Stimulated activated CD4-positive, alpha-beta T cell treated with anti-CD3 and anti-CD28 coated beads, Interleukin-4, amount 100 ng/mL, for 1 hour (primary cell): ENCODE measurements around the gene APBB2.
"Not testable (repeated sequence)": the region's sequence is repeated elsewhere in the genome, so short reads cannot be mapped to it uniquely, and the experiment has no call there.

ENCODE experiments used
- DNase-seq: peaks from one replicate; pipeline ENCODE4 v3.0.0-alpha.2; 2020

Gene APBB2

DNA sequence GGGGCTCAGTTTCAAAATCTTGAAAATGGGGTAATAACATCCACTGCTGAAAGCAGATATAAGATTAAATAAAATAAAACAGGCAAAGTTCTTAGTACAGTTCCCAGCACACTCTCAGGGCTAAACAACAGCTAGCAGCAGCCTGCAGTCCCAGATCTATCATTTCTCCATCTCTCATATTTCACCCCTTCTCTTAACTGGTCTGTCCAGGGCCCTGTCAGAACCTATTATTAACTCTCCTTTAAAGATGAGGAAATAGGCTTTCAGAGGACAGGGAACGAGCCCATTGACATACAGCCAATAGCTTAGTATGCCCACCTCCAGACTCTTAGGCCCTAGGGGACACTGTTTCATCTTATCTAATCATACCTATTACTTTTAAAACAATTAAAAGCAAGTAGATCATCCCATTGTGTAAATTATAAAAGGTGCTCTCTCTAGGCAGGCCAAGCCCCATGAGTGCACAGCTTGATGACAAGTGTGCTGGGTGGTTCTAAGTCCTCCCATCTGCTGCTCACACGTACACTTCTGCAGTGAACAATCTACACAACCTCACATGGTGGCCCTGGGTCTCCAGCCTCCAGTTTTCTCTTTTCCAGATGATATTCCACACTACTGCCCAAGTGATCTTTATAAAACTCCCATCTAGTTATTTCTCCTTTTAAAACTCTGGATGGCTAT, 119.0 kb downstream of the APBB2 start:
- no peak for DNase-seq

DNA sequence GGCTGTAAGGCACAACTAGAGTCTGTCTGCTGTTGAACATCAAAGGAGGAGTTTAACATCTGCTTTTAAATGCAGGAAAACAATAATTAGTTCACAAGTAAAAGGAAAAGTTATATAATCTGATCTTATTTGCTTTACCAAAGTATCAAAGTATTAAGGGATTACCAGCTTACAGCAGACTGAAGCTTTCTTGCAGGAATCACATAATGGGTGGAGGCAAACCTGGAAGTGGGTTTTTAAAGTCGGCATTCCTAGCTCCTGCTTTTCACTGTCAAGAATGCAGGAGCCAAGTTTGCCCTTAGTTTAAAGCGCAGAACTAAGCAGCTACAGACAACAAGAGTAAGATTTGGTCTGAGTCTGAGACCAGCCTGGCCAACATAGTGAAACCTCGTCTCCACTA, 122.2 kb downstream of the APBB2 start:
- DNase-seq: no peak

DNA sequence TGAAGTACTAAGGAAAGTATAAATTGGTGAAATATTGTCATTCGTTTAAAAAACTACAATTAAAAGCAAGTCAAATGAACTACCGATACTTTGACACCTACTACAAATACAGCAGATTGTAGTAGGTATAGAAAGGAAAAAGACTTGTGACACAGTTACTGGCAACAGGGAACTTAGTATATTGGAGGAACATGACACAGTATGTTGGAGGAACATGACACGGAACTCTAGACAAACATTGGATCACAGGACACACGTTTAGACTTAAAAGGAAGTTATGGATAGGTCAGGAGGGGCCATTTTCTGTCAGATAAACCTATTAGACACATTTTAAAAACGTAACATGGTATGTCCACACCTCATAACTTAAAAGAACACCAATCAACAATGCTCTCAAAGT, 132.5 kb downstream of the APBB2 start:
- no peak for DNase-seq

DNA sequence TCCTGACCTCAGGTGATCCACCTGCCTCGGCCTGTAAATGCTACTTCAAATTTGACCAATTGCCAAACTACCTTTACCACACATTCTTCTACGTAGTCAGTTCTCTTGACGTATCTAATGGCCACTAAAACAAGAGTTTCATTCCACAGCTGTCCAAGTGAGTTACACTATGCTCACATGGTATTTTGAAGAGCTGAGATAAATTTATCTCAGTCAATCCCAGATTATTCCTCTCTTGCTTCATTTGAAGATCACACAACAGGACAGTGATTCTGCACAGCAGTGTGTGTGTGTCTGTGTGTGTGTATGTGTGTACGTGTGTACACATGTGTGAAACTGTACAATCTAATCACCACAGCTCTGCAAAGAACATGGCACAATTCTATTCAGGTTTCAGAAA, 133.4 kb downstream of the APBB2 start:
- no peak for DNase-seq

DNA sequence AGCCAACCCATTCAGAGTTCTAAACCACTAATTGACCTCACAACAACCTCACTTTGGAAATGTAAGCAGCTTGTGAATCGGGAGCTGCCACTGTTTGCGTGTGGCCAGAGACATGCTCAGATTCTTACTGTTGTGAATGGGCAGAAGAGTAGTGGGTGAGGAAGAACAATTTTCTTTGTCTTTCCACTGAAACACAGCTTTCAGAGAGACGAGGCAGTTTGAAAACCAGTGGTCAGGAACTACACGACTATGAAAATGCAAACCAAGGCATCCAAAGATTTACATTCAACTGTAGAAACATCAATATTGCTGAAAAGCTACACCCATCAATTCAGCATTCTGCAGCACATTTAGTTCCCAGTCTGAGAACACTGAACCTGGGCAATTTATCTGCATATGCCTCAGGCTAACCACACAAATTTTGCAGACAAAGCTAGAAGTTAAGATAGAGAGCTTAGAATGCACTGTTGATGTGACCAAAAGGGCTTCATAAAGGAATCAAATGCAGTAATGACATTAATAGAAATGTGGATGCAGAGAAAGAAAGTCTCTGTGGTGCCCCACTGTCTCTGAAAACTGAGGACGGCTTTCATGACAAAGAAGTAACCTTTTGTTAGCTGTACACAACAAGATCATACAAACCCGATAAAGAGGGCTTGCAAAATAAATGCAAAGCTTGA, 134.3 kb downstream of the APBB2 start:
- no peak for DNase-seq

DNA sequence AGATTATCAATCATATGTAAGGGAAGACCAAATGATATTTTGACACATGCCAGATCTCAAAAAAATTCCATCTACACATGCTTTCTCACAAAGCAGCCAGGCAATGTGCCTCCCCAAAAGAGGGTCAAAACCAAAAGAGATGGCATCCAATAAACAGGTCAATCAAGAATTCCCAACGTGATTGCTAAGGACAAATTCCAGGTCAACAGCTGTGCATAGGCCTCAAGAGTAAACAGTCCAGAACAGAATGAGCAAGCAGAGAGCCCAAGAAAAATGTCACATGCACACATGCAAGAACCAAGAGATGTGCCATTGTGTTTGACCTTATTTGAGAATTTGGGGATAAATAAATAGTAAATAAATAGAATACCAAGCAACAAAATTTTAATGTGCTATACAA, 136.7 kb downstream of the APBB2 start:
- DNase-seq: no peak

DNA sequence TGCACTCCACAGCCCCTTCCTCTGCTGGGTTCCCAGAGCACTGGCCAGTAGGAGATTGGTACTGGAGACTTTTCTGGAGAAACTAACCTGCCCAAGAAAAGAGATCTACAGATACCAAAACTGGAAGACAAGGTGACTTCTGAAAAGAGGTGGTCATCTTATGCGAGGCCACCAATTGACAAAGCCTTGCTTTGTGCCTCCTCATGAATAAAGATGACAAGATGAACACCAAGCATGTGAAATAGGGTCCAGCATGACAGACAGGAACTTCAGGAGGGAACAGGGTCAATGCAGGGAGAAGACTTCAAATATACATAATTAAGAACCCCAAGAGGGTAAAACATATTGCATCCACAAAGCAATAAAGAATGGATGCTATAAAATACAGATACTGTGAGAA, 137.9 kb downstream of the APBB2 start:
- DNase-seq: no peak

DNA sequence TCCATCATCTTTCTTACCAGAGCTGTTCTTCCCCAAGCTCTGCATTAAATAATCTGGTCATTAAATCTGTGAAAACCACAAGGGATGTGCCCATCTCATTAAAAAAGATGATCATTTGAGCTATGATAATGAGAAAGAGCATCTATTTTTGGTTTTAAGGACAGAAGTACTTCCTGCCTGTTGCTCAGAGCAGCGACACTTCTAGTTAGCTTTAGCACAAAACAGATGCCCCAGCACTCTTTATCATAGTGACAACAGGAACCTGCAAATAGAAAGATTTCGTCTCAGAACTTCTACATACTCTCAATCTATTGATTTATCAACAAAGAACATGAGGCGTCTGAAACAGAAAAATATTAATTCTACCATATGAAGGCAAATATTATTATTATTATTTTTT, 140.1 kb downstream of the APBB2 start:
- DNase-seq: no peak

DNA sequence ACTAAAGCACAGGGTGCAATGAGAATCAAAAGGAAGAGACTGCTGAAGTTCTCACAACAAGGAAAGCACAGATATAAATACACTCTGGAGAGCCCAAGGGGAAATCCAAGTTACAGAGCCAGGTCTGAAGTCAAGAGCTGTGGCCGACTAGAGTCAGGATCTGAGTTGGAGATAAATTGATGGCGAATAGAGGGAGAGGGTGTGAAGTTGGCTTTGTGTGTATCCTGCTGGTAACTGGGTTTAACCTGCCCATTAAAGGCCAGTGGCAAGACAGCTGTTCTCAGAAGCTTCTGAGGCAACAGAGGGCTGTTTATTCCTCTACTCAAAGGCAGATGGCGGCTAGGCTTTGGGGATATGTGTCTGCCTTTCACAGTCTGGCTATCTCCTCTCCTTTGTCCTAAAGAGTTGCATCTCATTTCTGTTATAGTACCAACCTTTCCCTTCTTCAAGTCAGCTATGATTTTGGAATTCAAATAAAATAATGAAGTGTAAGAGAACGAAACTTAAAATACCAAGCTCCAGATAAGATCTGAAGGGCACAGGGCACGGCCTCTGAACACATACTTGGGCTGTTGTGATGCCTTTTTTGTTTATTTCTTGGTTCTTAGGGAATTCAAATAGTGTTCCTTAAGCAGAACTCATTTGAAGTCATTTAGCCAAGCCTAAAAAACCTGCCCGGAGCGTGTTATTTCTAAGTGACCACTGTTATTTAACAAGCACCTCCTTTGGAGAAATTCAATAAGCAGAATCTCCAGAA, 142.1 kb downstream of the APBB2 start:
- DNase-seq: no peak

DNA sequence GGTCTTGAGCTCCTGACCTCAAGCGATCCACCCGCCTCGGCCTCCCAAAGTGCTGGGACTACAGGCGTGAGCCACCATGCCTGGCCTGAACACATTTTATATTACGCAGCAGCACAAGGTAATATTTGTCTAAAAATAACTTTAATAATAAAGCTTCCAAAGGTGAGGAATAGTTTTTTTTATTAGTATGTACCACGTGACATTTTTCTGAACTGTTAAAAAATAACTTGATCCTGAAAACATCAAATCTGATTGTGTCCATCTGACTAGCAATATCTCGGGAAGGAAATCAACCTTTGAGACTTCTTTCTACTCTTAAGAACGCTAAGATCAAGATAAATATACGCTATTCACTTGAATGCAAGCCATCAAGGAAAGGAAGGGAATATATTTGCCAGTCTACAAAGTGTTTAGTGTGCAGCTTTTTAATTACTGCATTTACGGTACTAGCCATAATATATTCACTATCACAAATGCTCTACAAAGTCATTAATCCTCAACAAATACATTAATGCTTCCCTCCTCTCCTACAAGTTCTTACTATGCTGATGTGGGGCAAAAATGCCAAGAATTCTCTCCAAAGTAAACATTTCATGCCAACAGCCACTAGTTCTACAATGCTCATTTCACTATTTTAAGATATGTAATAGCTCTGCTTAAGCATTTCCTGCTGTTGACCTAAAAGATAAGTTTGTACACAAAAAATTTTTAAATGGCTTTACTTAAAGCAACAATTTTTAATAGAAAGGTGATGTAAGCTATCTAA, 143.6 kb downstream of the APBB2 start:
- DNase-seq: no peak

DNA sequence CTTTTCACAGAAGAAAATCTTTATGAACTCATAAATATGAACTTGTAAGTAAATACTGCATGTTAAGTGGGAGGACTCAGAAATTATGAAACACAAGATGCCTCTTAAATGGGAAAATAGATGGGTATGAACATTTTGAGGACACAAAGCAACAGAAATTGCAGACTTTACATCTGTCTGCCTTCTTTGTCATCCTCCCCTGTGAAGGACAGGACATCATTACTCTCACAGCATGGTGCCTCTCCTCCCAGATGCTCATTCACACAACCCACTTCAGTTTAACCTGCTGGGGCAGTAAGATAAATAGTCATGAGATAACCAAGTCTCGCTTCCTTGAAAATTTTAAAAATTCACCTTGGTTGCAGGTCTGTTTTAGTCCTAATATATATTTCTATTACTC, 144.5 kb downstream of the APBB2 start:
- DNase-seq: no peak

DNA sequence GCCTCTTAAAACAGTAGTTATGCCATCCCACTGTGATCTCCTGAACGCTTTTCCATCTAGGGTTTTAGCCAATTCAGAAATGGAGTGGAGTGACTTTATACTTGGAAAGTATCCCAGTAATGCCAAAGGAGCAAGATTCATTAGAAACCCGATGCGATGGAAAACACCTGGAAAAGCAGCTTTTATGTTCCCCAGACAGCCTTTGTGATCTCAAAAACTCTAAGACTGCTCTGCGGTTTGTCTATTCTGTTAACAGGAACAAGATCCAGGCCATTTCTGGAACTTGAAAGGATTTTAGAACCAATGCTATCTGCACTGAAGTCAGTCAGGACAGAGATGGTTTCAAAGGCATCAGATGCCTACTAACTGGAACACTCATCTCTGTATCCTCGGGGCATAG, 145.1 kb downstream of the APBB2 start:
- DNase-seq: no peak

DNA sequence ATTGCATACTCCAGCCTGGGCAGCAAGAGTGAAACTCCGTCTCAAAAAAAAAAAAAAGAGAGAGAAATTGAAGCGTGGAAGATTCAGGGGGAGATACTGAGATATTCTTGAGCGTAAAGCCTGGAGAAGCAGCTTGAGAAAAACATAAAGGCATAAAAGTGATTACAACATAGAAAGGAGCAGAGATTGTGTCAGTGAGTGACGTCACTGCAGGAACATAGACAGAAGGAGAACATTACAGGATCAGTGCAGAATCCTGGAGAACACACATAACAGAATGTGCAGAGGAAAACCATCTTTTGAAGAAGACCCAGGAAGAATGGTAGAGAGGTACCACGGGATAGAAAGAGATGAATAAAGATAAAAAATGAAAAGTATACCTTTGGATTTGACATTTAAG, 147.0 kb downstream of the APBB2 start:
- DNase-seq: no peak

DNA sequence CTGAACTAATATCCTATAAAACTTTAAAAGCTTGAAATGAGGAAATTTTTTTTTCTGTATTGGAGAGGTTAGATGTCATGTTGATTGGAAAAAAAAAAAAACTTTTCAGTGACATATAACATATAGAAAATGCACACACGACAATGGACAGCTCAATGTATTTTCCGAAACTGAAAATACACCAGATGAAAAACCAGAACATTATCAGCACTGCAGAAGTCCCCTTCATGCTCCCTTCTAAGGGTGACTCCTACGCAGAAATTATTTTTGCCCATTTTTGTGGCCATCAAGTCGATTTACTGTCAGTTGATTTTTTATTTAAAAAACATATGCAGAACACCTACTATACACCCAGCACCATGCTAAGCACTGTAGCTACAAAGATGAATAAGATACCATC, 148.3 kb downstream of the APBB2 start:
- no peak for DNase-seq

DNA sequence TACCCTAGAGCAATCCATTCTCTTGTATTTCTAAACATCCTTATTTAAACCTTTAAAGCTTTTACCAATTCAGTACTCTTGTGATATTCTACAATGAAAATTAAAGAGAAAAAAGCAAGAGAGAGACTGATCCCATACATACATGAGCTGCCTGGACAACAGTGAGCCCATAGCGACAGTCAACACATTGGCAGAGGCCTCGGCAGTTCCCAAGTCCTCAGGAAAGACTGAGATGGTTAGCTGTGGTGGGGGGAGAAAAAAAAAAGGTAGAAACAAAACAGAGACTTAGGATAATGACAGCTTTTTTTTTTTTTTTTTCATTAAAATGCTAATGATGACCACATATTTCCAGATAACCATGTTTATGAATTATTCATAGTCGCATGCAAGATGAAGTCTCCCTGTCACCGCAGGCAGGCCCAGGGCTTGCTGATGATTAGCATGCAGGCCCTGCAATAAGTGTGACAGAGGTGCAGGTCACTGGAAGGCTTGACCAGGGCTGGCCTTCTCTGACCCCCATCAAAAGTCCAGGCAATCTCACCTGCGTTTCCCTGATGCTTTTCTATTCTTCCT, 148.8 kb downstream of the APBB2 start:
- no peak for DNase-seq

DNA sequence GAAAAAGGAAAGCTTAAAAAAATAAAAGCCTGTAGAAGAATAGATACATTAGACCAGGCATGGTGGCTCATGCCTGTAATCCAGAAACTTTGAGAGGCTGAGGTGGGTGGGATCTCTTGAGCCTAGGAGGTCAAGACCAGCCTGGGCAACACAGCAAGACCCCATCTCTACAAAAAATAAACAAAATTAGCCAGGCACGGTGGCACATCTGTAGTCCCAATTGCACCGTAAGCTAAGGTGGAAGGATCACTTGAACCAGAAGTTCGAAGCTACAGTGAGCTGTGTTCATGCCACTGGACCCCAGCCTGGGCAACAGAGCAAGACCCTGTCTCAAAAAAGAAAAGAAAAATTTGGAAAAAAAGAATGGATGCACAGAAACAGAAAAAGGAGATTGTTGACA, 149.4 kb downstream of the APBB2 start:
- DNase-seq: no peak

DNA sequence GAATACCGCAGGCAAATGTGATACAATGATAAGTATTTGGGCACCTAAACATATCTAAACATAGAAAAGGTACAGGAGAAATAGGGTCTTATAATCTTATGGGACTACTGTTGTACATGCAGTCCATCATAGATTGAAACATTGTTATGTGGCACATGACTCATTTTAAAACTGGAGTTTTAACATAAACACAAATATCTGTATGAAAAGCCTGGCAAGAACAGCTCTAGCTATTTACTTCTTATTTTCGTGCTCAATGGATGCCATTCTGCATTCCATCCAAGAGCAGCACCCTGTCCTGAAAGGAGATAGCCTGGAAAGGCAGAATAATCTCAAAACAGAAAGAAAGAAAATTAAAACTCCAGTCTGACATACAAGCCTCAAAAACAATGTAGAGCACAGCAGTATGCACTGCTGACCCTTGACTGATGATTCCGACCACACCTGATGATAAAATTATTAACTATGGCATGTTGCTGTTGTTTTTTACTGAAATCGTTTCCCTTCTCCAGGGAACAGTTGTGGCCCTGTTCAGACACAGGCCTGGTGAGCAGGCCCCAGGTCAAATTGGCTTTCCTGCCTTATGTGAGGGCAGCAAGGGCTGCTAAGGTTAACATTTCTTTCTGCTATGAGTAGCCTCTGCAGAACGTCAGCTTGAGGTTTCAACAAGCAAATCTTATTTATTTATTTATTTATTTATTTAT, 152.7 kb downstream of the APBB2 start:
- DNase-seq: no peak

DNA sequence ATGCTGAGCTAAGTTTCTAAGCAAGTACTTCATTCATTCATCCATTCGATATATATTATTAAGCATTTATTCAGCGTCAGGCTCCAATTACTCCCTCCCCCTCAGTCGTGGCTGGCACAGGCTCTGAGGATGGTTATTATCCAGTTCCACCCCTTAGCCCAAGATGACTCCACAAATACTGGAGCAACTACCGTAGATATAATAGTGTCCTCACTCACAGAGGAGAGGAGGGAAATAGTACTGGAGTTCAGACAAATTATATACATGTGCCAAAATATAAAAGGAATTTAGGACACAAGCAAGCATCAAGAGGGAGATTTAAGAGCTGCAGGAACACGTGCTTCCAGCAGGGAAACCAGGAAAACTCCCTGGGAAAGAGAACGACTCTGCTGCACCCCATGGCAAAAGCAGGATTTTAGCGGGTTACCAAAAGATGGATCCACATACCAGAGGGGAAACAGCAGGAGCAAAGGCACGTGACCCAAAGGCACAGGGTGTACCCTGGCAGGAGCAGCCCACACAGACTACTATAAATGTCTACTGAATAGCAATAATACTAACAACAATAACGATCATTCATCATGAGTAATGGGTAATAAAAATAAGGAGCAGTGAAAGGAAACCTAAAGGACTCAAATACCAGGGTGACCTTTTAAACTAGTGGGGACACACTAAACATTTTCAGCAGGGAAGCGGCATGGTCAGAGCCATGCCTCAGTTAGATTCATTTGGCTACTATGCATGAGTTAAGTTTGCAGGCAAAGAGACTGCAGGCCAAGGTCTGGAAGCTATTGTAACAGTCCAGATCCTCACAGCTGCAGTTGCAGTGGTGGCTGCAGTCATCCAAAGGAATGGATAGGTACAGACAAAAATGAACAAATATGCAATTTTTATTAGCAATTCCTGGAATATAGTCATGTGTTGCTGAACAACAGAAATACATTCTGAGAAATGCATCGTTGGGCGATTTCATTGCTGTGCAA, 153.7 kb downstream of the APBB2 start:
- no peak for DNase-seq

DNA sequence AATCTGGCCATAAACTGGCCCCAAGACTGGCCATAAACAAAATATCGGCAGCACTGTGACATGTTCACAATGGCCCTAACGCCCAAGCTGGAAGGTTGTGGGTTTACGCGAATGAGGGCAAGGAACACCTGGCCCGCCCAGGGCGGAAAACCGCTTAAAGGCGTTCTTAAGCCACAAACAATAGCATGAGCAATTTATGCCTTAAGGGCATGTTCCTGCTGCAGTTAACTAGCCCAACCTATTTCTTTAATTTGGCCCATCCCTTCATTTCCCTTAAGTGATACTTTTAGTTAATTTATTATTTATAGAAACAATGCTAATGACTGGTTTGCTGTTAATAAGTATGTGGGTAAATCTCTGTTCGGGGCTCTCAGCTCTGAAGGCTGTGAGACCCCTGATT, 154.9 kb downstream of the APBB2 start:
- not testable (repeated sequence) for DNase-seq

DNA sequence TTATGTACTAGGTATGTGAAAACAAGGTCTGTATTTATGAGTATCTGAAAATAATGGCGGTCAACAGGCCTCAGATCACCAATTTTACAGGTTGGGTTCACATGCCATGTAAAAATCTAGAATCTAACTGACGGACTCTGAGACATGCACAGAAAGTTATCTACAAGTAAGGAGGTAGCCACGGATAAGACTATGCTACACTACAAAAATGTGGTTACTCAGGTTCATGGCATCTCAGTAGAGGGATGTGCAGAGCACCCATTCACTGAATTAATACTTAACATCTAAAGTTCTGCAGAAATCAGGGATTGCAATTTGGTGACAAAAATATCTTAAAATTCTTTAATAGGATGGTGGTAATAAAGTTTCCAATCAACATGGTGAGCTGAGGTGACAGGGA, 155.9 kb downstream of the APBB2 start:
- no peak for DNase-seq

DNA sequence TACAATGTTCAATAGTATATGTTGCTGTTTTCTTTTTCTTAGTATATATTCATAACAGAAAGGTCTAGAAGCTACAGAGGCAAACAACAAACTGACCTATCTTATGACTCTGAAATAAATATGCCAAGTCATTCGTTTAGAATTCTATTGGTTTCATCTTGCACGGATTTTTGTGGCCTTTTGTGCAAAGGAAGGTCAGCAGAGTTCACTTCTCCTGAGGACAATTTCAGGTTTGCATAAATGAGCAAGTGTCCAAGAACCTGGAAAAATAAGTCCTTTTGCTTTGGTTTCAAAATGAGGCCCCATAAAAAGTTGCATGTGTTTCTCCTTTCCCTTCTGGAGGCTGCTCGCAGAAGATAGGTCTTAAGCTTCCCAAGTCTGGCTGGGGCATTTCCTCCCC, 156.9 kb downstream of the APBB2 start:
- no peak for DNase-seq
